ENCODE data around the gene DCTN4. TPM values are rescaled to one million over a fixed set of nuclear protein-coding genes. Genes with fewer than 3 reads are reported as not detected.

The DCTN4 gene
- total and polyA plus RNA-seq, 2 experiments from 2014 or later, result 22.9 to 63.9 TPM

- 89% methylated on average over 3 of the region's 3 CpGs for WGBS (ENCODE audit: low lambda C conversion rate, missing lambda C conversion rate)
- no peaks in the 10 kb centered on the region for H3K79me2 ChIP-seq
- no peaks in the 10 kb centered on the region for H3K9me2 ChIP-seq (replicated peaks; ENCODE audit: insufficient read depth)
- no peak overlapping the region for H3K4me2 ChIP-seq
- no peak overlapping the region for H3K4me3 ChIP-seq
- H4K20me1 ChIP-seq (ENCODE audit: insufficient read depth, poor library complexity, severe bottlenecking), result no peaks in the 10 kb centered on the region
- no peak overlapping the region for H3K27ac ChIP-seq
- no peaks in the 10 kb centered on the region for H3K9me3 ChIP-seq (ENCODE audit: low read depth)
- H3K27me3 ChIP-seq, result no peaks in the 10 kb centered on the region
- no peak for TF ChIP-seq EZH2 (IDR thresholded peaks at IDR 0.05; ENCODE audit: borderline replicate concordance)
- no peak for TF ChIP-seq EZH2phosphoT487 (IDR thresholded peaks at IDR 0.05; ENCODE audit: low read depth, severe bottlenecking, unreplicated experiment)
- DNase-seq (ENCODE audit: low spot score), result no peak
- no peaks in the 10 kb centered on the region for H3K4me1 ChIP-seq (ENCODE audit: insufficient read depth)
- H3K36me3 ChIP-seq (replicated peaks; ENCODE audit: insufficient read depth, low read depth), result no peaks in the 10 kb centered on the region
- no peak overlapping the region for H2AFZ ChIP-seq
Measured at GRCh38 chr5:150692276-150692675, 66.5 kb downstream of the DCTN4 start.

- Histone ChIP-seq H4K20me1 (ENCODE audit: insufficient read depth, poor library complexity, severe bottlenecking) (no peaks in the 10 kb centered on the region), H2AFZ (no peak overlapping the region), H3K9me2 (replicated peaks; ENCODE audit: insufficient read depth) (no peaks in the 10 kb centered on the region), H3K36me3 (replicated peaks; ENCODE audit: insufficient read depth, low read depth) (no peaks in the 10 kb centered on the region), H3K4me3 (no peak overlapping the region), H3K9me3 (ENCODE audit: low read depth) (no peaks in the 10 kb centered on the region), H3K4me2 (no peak overlapping the region), H3K4me1 (ENCODE audit: insufficient read depth) (no peaks in the 10 kb centered on the region), H3K27me3 (no peaks in the 10 kb centered on the region), H3K79me2 (no peaks in the 10 kb centered on the region), H3K27ac (no peak overlapping the region)
- DNase-seq (ENCODE audit: low spot score), result no peak
- WGBS (ENCODE audit: low lambda C conversion rate, missing lambda C conversion rate), result 85% methylated on average over 6 of the region's 6 CpGs
- TF ChIP-seq EZH2 (IDR thresholded peaks at IDR 0.05; ENCODE audit: borderline replicate concordance) (no peak), EZH2phosphoT487 (IDR thresholded peaks at IDR 0.05; ENCODE audit: low read depth, severe bottlenecking, unreplicated experiment) (no peak)
- TF ChIP-seq, protein P1, sequence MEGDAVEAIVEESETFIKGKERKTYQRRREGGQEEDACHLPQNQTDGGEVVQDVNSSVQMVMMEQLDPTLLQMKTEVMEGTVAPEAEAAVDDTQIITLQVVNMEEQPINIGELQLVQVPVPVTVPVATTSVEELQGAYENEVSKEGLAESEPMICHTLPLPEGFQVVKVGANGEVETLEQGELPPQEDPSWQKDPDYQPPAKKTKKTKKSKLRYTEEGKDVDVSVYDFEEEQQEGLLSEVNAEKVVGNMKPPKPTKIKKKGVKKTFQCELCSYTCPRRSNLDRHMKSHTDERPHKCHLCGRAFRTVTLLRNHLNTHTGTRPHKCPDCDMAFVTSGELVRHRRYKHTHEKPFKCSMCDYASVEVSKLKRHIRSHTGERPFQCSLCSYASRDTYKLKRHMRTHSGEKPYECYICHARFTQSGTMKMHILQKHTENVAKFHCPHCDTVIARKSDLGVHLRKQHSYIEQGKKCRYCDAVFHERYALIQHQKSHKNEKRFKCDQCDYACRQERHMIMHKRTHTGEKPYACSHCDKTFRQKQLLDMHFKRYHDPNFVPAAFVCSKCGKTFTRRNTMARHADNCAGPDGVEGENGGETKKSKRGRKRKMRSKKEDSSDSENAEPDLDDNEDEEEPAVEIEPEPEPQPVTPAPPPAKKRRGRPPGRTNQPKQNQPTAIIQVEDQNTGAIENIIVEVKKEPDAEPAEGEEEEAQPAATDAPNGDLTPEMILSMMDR (IDR thresholded peaks at IDR 0.05; ENCODE audit: poor library complexity), result no peak
Measured at GRCh38 chr5:150690760-150691159, 68.1 kb downstream of the DCTN4 start.

DNA sequence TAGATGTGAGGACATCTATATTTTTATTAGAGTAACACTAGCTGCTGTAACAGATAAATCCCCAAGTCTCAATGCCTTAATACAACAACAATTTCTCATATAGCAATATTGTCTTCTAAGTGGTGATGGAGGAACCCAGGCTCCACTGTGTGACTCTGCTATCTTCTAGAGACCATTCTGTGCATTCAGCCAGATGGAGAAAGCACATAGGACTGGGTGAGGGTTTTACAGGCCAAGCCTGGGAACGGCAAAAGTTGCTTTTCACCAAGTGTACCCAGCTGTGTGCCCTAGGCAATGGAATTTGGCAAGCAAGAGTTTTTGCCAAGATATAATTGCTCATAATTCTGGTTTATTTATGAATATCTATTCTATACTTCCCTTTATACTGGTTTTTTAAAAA, 69.7 kb downstream of the DCTN4 start:
- WGBS (ENCODE audit: low lambda C conversion rate, missing lambda C conversion rate), result 93% methylated on average over 1 of the region's 1 CpG
- Histone ChIP-seq H3K4me3 (no peak overlapping the region), H3K4me1 (ENCODE audit: insufficient read depth) (no peaks in the 10 kb centered on the region), H3K36me3 (replicated peaks; ENCODE audit: insufficient read depth, low read depth) (no peaks in the 10 kb centered on the region), H3K79me2 (no peaks in the 10 kb centered on the region), H2AFZ (no peak overlapping the region), H3K4me2 (no peak overlapping the region), H3K27me3 (no peaks in the 10 kb centered on the region), H4K20me1 (ENCODE audit: insufficient read depth, poor library complexity, severe bottlenecking) (no peaks in the 10 kb centered on the region), H3K27ac (no peak overlapping the region), H3K9me2 (replicated peaks; ENCODE audit: insufficient read depth) (no peaks in the 10 kb centered on the region), H3K9me3 (ENCODE audit: low read depth) (no peaks in the 10 kb centered on the region)
- DNase-seq (ENCODE audit: low spot score), result no peak
- TF ChIP-seq EZH2 (IDR thresholded peaks at IDR 0.05; ENCODE audit: borderline replicate concordance), result no peak
- TF ChIP-seq, protein P1 (IDR thresholded peaks at IDR 0.05; ENCODE audit: poor library complexity), result no peak
- no peak for TF ChIP-seq EZH2phosphoT487 (IDR thresholded peaks at IDR 0.05; ENCODE audit: low read depth, severe bottlenecking, unreplicated experiment)

GRCh38 chr5:150676578-150676977, 82.2 kb downstream of the DCTN4 start:
- Histone ChIP-seq H3K27me3 (peaks cover 5% of the 10 kb centered on the region), H3K9me3 (ENCODE audit: low read depth) (no peaks in the 10 kb centered on the region), H3K4me3 (no peak overlapping the region), H4K20me1 (ENCODE audit: insufficient read depth, poor library complexity, severe bottlenecking) (no peaks in the 10 kb centered on the region), H3K79me2 (no peaks in the 10 kb centered on the region), H3K4me1 (ENCODE audit: insufficient read depth) (peaks cover 8% of the 10 kb centered on the region), H3K4me2 (no peak overlapping the region), H3K9me2 (replicated peaks; ENCODE audit: insufficient read depth) (no peaks in the 10 kb centered on the region), H3K27ac (no peak overlapping the region), H2AFZ (no peak overlapping the region), H3K36me3 (replicated peaks; ENCODE audit: insufficient read depth, low read depth) (no peaks in the 10 kb centered on the region)
- DNase-seq (ENCODE audit: low spot score), result no peak
- TF ChIP-seq, protein P1 (IDR thresholded peaks at IDR 0.05; ENCODE audit: poor library complexity), result no peak
- TF ChIP-seq EZH2phosphoT487 (IDR thresholded peaks at IDR 0.05; ENCODE audit: low read depth, severe bottlenecking, unreplicated experiment) (no peak), EZH2 (IDR thresholded peaks at IDR 0.05; ENCODE audit: borderline replicate concordance) (no peak)
- WGBS (ENCODE audit: low lambda C conversion rate, missing lambda C conversion rate), result 94% methylated on average over 9 of the region's 9 CpGs

Data from hepatocyte (in vitro differentiated cells).